ENCODE data around the gene FARP2. TPM values are rescaled to one million over a fixed set of nuclear protein-coding genes. Genes with fewer than 3 reads are reported as not detected.

FARP2 gene
- total RNA-seq, 1 experiment from 2014 or later, result 59.0 TPM

DNA sequence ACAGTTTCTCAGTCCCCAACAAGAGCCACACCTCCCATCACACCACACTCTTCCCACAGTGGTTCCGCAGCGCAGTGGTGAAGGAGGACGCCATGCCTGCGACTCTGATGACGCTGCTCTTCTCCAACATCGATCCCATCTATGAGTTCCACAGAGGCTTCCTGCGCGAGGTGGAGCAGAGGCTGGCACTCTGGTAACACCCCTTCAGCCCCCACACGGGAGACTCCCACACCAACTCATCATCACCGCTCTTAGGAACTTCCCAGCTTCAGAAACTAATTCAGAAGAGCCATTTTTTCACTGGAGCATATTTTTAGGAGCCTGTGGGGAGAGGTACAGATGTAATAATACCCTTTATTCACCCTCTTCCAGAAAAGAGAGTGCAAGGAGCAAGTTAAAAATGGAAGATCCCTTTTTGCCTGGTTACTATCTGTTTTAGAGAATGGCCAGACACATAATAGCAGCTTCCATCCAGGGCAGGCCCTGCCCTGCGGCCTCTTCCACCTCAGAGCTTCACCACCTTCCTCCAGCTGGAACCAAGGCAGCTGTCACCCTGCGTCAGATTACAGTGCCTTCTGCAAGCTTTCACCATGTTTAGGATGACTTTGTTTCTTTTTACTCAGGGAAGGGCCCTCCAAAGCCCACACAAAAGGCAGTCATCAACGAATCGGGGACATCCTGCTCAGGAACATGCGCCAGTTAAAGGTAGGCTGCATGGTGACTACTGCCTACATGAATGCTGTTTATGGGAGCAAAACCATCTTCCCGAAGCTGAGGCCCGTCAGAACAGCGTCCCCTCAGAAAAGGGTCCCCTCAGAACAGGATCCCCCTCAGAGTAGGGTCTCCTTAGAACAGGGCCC lies 107.4 kb downstream of the FARP2 start:
- Mint-ChIP-seq H3K9me3 (ENCODE audit: low read depth, unreplicated experiment) (no peaks in the 10 kb centered on the region), H3K4me3 (ENCODE audit: low read depth, unreplicated experiment) (no peak overlapping the region), H3K27ac (ENCODE audit: unreplicated experiment) (no peak overlapping the region), H3K27me3 (ENCODE audit: unreplicated experiment) (no peaks in the 10 kb centered on the region), H3K4me1 (ENCODE audit: low read depth, unreplicated experiment) (no peaks in the 10 kb centered on the region), H3K36me3 (ENCODE audit: insufficient read depth, unreplicated experiment) (peaks cover 10% of the 10 kb centered on the region)
- intact Hi-C loops (cut with micrococcal nuclease; ENCODE audit: unreplicated experiment), result no loop called here
- TF ChIP-seq, protein P1, sequence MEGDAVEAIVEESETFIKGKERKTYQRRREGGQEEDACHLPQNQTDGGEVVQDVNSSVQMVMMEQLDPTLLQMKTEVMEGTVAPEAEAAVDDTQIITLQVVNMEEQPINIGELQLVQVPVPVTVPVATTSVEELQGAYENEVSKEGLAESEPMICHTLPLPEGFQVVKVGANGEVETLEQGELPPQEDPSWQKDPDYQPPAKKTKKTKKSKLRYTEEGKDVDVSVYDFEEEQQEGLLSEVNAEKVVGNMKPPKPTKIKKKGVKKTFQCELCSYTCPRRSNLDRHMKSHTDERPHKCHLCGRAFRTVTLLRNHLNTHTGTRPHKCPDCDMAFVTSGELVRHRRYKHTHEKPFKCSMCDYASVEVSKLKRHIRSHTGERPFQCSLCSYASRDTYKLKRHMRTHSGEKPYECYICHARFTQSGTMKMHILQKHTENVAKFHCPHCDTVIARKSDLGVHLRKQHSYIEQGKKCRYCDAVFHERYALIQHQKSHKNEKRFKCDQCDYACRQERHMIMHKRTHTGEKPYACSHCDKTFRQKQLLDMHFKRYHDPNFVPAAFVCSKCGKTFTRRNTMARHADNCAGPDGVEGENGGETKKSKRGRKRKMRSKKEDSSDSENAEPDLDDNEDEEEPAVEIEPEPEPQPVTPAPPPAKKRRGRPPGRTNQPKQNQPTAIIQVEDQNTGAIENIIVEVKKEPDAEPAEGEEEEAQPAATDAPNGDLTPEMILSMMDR (IDR thresholded peaks at IDR 0.05; ENCODE audit: unreplicated experiment), result no peak
- BruUV-seq (replicated peaks), result no TSS peak
- CTCF ChIA-PET, result interaction anchor here (1.1 kb wide), 1 partner anchor 44 kb away, joined by 3 read pairs; no protein-coding TSS in a partner anchor
- DNase-seq, result no peak

- TF ChIP-seq, protein P1 (IDR thresholded peaks at IDR 0.05; ENCODE audit: unreplicated experiment), result no peak
- CTCF ChIA-PET, result no interaction called here
- intact Hi-C loops (cut with micrococcal nuclease; ENCODE audit: unreplicated experiment), result no loop called here
- Mint-ChIP-seq H3K9me3 (ENCODE audit: low read depth, unreplicated experiment) (no peaks in the 10 kb centered on the region), H3K27ac (ENCODE audit: unreplicated experiment) (no peak overlapping the region), H3K4me1 (ENCODE audit: low read depth, unreplicated experiment) (no peaks in the 10 kb centered on the region), H3K4me3 (ENCODE audit: low read depth, unreplicated experiment) (no peak overlapping the region), H3K27me3 (ENCODE audit: unreplicated experiment) (no peaks in the 10 kb centered on the region), H3K36me3 (ENCODE audit: insufficient read depth, unreplicated experiment) (peaks cover 10% of the 10 kb centered on the region)
- no peak for DNase-seq
- no TSS peak for BruUV-seq (replicated peaks)
These were observed 109.5 kb downstream of the FARP2 start for GRCh38 chr2:241465543-241465942.

DNA sequence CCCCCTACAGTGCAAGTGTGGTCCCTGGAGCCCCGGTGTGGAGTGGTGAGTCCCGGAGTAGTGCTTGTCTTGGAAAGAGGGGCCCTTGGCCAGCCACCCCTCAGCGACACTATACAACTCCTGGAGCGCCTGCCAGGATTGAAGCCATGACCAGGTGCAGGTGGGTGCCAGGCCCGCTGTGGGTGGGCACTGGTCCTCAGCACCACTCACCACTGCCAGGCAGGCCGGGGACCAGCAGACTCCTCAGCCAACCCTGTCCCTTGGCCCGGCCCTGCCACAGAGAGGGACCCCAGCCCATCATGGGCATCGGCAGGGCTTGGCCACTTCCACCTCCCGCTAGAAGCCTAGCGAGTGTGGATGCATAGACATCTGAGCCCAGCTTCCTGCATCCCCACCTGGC lies 110.1 kb downstream of the FARP2 start:
- Mint-ChIP-seq H3K4me3 (ENCODE audit: low read depth, unreplicated experiment) (no peak overlapping the region), H3K4me1 (ENCODE audit: low read depth, unreplicated experiment) (no peaks in the 10 kb centered on the region), H3K36me3 (ENCODE audit: insufficient read depth, unreplicated experiment) (peaks cover 8% of the 10 kb centered on the region), H3K27ac (ENCODE audit: unreplicated experiment) (no peak overlapping the region), H3K27me3 (ENCODE audit: unreplicated experiment) (no peaks in the 10 kb centered on the region), H3K9me3 (ENCODE audit: low read depth, unreplicated experiment) (no peaks in the 10 kb centered on the region)
- CTCF ChIA-PET, result interaction anchor here (0.7 kb wide), 1 partner anchor 16 kb away, joined by 3 read pairs; no protein-coding TSS in a partner anchor
- TF ChIP-seq, protein P1 (IDR thresholded peaks at IDR 0.05; ENCODE audit: unreplicated experiment), result no peak
- BruUV-seq (replicated peaks), result no TSS peak
- DNase-seq, result no peak
- intact Hi-C loops (cut with micrococcal nuclease; ENCODE audit: unreplicated experiment), result no loop called here

GRCh38 chr2:241467777-241468475 lies 111.8 kb downstream of the FARP2 start:
- no peak overlapping the region for H3K4me3 Mint-ChIP-seq (ENCODE audit: low read depth, unreplicated experiment)
- H3K36me3 Mint-ChIP-seq (ENCODE audit: insufficient read depth, unreplicated experiment), result peaks cover 17% of the 10 kb centered on the region
- intact Hi-C loops (cut with micrococcal nuclease; ENCODE audit: unreplicated experiment), result no loop called here
- no peaks in the 10 kb centered on the region for H3K4me1 Mint-ChIP-seq (ENCODE audit: low read depth, unreplicated experiment)
- no peaks in the 10 kb centered on the region for H3K27me3 Mint-ChIP-seq (ENCODE audit: unreplicated experiment)
- no peak for DNase-seq
- no peak overlapping the region for H3K27ac Mint-ChIP-seq (ENCODE audit: unreplicated experiment)
- CTCF ChIA-PET, result no interaction called here
- no TSS peak for BruUV-seq (replicated peaks)
- TF ChIP-seq, protein P1 (IDR thresholded peaks at IDR 0.05; ENCODE audit: unreplicated experiment), result no peak
- H3K9me3 Mint-ChIP-seq (ENCODE audit: low read depth, unreplicated experiment), result no peaks in the 10 kb centered on the region

Data from Calu3 (cell line).